ENCODE results near the gene RENBP.
A peak's percentile ranks its signal among the peaks of the same experiment; 100 is the strongest.

RENBP gene

GRCh38 chrX:153944140-153944799 is at the start of gene RENBP:
TSS of gene RENBP (minus strand) at chrX:153944643. CDS start at chrX:153944610, 33 bp downstream.
- Histone ChIP-seq H3K27ac (ENCODE audit: low read length) (no peak within 1 kb of the TSS), H3K27me3 (ENCODE audit: control insufficient read depth, insufficient read depth, low read length) (no peaks in the 10 kb centered on the region), H3K4me1 (ENCODE audit: control insufficient read depth, low read depth, low read length) (peaks cover 2% of the 10 kb centered on the region), H3K9ac (ENCODE audit: low read length) (no peak within 1 kb of the TSS), H3K9me3 (ENCODE audit: control insufficient read depth, low read depth, low read length) (no peaks in the 10 kb centered on the region), H3K36me3 (ENCODE audit: control insufficient read depth, low read depth, low read length) (peaks cover under 1% of the 10 kb centered on the region), H3K4me3 (ENCODE audit: low read length) (peak within 1 kb of the TSS; percentile 7)

GRCh38 chrX:153993978-153994377 is 49.5 kb upstream of the RENBP start:
- no peaks in the 10 kb centered on the region for H3K36me3 ChIP-seq (ENCODE audit: control insufficient read depth, low read depth, low read length)
- no peak overlapping the region for H3K4me3 ChIP-seq (ENCODE audit: low read length)
- H3K27me3 ChIP-seq (ENCODE audit: control insufficient read depth, insufficient read depth, low read length): no peaks in the 10 kb centered on the region
- peaks cover 15% of the 10 kb centered on the region for H3K9me3 ChIP-seq (ENCODE audit: control insufficient read depth, low read depth, low read length)
- H3K27ac ChIP-seq (ENCODE audit: low read length): no peak overlapping the region
- H3K9ac ChIP-seq (ENCODE audit: low read length): no peak overlapping the region
- no peaks in the 10 kb centered on the region for H3K4me1 ChIP-seq (ENCODE audit: control insufficient read depth, low read depth, low read length)

GRCh38 chrX:153993079-153993478 is 48.6 kb upstream of the RENBP start:
- Histone ChIP-seq H3K36me3 (ENCODE audit: control insufficient read depth, low read depth, low read length) (no peaks in the 10 kb centered on the region), H3K27ac (ENCODE audit: low read length) (no peak overlapping the region), H3K4me1 (ENCODE audit: control insufficient read depth, low read depth, low read length) (no peaks in the 10 kb centered on the region), H3K9ac (ENCODE audit: low read length) (no peak overlapping the region), H3K9me3 (ENCODE audit: control insufficient read depth, low read depth, low read length) (peaks cover 15% of the 10 kb centered on the region), H3K4me3 (ENCODE audit: low read length) (no peak overlapping the region), H3K27me3 (ENCODE audit: control insufficient read depth, insufficient read depth, low read length) (no peaks in the 10 kb centered on the region)

GRCh38 chrX:153992180-153992579 is 47.7 kb upstream of the RENBP start:
- no peak overlapping the region for H3K9ac ChIP-seq (ENCODE audit: low read length)
- no peak overlapping the region for H3K4me3 ChIP-seq (ENCODE audit: low read length)
- no peak overlapping the region for H3K27ac ChIP-seq (ENCODE audit: low read length)
- no peaks in the 10 kb centered on the region for H3K36me3 ChIP-seq (ENCODE audit: control insufficient read depth, low read depth, low read length)
- no peaks in the 10 kb centered on the region for H3K4me1 ChIP-seq (ENCODE audit: control insufficient read depth, low read depth, low read length)
- H3K9me3 ChIP-seq (ENCODE audit: control insufficient read depth, low read depth, low read length): peaks cover 15% of the 10 kb centered on the region
- no peaks in the 10 kb centered on the region for H3K27me3 ChIP-seq (ENCODE audit: control insufficient read depth, insufficient read depth, low read length)

- Histone ChIP-seq H3K4me1 (ENCODE audit: control insufficient read depth, low read depth, low read length) (no peaks in the 10 kb centered on the region), H3K9me3 (ENCODE audit: control insufficient read depth, low read depth, low read length) (peaks cover 11% of the 10 kb centered on the region), H3K27ac (ENCODE audit: low read length) (no peak overlapping the region), H3K36me3 (ENCODE audit: control insufficient read depth, low read depth, low read length) (no peaks in the 10 kb centered on the region), H3K27me3 (ENCODE audit: control insufficient read depth, insufficient read depth, low read length) (no peaks in the 10 kb centered on the region), H3K9ac (ENCODE audit: low read length) (no peak overlapping the region), H3K4me3 (ENCODE audit: low read length) (no peak overlapping the region)
Measured at GRCh38 chrX:153991013-153991580, 46.7 kb upstream of the RENBP start.

- Histone ChIP-seq H3K27me3 (ENCODE audit: control insufficient read depth, insufficient read depth, low read length) (no peaks in the 10 kb centered on the region), H3K9me3 (ENCODE audit: control insufficient read depth, low read depth, low read length) (peaks cover 11% of the 10 kb centered on the region), H3K4me3 (ENCODE audit: low read length) (no peak overlapping the region), H3K4me1 (ENCODE audit: control insufficient read depth, low read depth, low read length) (no peaks in the 10 kb centered on the region), H3K36me3 (ENCODE audit: control insufficient read depth, low read depth, low read length) (no peaks in the 10 kb centered on the region), H3K9ac (ENCODE audit: low read length) (no peak overlapping the region), H3K27ac (ENCODE audit: low read length) (no peak overlapping the region)
Measured at GRCh38 chrX:153989973-153990655, 45.7 kb upstream of the RENBP start.

- Histone ChIP-seq H3K9ac (ENCODE audit: low read length) (no peak overlapping the region), H3K9me3 (ENCODE audit: control insufficient read depth, low read depth, low read length) (peaks cover 13% of the 10 kb centered on the region), H3K4me1 (ENCODE audit: control insufficient read depth, low read depth, low read length) (no peaks in the 10 kb centered on the region), H3K27ac (ENCODE audit: low read length) (no peak overlapping the region), H3K27me3 (ENCODE audit: control insufficient read depth, insufficient read depth, low read length) (no peaks in the 10 kb centered on the region), H3K36me3 (ENCODE audit: control insufficient read depth, low read depth, low read length) (no peaks in the 10 kb centered on the region), H3K4me3 (ENCODE audit: low read length) (no peak overlapping the region)
Measured at GRCh38 chrX:153988493-153988892, 44.0 kb upstream of the RENBP start.

GRCh38 chrX:153984351-153985178 is 40.1 kb upstream of the RENBP start:
- H3K9me3 ChIP-seq (ENCODE audit: control insufficient read depth, low read depth, low read length): peaks cover 5% of the 10 kb centered on the region
- H3K27me3 ChIP-seq (ENCODE audit: control insufficient read depth, insufficient read depth, low read length): no peaks in the 10 kb centered on the region
- no peak overlapping the region for H3K27ac ChIP-seq (ENCODE audit: low read length)
- H3K36me3 ChIP-seq (ENCODE audit: control insufficient read depth, low read depth, low read length): no peaks in the 10 kb centered on the region
- no peaks in the 10 kb centered on the region for H3K4me1 ChIP-seq (ENCODE audit: control insufficient read depth, low read depth, low read length)
- no peak overlapping the region for H3K9ac ChIP-seq (ENCODE audit: low read length)
- no peak overlapping the region for H3K4me3 ChIP-seq (ENCODE audit: low read length)

GRCh38 chrX:153983321-153983801 is 38.9 kb upstream of the RENBP start:
- no peaks in the 10 kb centered on the region for H3K27me3 ChIP-seq (ENCODE audit: control insufficient read depth, insufficient read depth, low read length)
- peaks cover 5% of the 10 kb centered on the region for H3K9me3 ChIP-seq (ENCODE audit: control insufficient read depth, low read depth, low read length)
- no peaks in the 10 kb centered on the region for H3K4me1 ChIP-seq (ENCODE audit: control insufficient read depth, low read depth, low read length)
- H3K27ac ChIP-seq (ENCODE audit: low read length): no peak overlapping the region
- H3K36me3 ChIP-seq (ENCODE audit: control insufficient read depth, low read depth, low read length): no peaks in the 10 kb centered on the region
- no peak overlapping the region for H3K9ac ChIP-seq (ENCODE audit: low read length)
- no peak overlapping the region for H3K4me3 ChIP-seq (ENCODE audit: low read length)

GRCh38 chrX:153981771-153982533 is 37.5 kb upstream of the RENBP start:
- Histone ChIP-seq H3K27ac (ENCODE audit: low read length) (no peak overlapping the region), H3K4me1 (ENCODE audit: control insufficient read depth, low read depth, low read length) (no peaks in the 10 kb centered on the region), H3K27me3 (ENCODE audit: control insufficient read depth, insufficient read depth, low read length) (no peaks in the 10 kb centered on the region), H3K4me3 (ENCODE audit: low read length) (no peak overlapping the region), H3K9ac (ENCODE audit: low read length) (no peak overlapping the region), H3K9me3 (ENCODE audit: control insufficient read depth, low read depth, low read length) (peaks cover 5% of the 10 kb centered on the region), H3K36me3 (ENCODE audit: control insufficient read depth, low read depth, low read length) (no peaks in the 10 kb centered on the region)

GRCh38 chrX:153981231-153981630 is 36.8 kb upstream of the RENBP start:
- no peak overlapping the region for H3K4me3 ChIP-seq (ENCODE audit: low read length)
- H3K9me3 ChIP-seq (ENCODE audit: control insufficient read depth, low read depth, low read length): peaks cover 5% of the 10 kb centered on the region
- no peak overlapping the region for H3K9ac ChIP-seq (ENCODE audit: low read length)
- H3K36me3 ChIP-seq (ENCODE audit: control insufficient read depth, low read depth, low read length): no peaks in the 10 kb centered on the region
- no peaks in the 10 kb centered on the region for H3K4me1 ChIP-seq (ENCODE audit: control insufficient read depth, low read depth, low read length)
- H3K27me3 ChIP-seq (ENCODE audit: control insufficient read depth, insufficient read depth, low read length): no peaks in the 10 kb centered on the region
- no peak overlapping the region for H3K27ac ChIP-seq (ENCODE audit: low read length)

All from iPS-18a (cell line).